OCI-M2 (cell line): Measurements from ENCODE around the gene SLC2A11.
"Not testable (repeated sequence)": the region's sequence is repeated elsewhere in the genome, so short reads cannot be mapped to it uniquely, and the experiment has no call there.

Source experiments
- DNase-seq: peaks from one replicate; lab custom pipeline; 2025; ENCODE audit not compliant: unreplicated experiment; lab: John Stamatoyannopoulos, UW

Gene SLC2A11

DNA sequence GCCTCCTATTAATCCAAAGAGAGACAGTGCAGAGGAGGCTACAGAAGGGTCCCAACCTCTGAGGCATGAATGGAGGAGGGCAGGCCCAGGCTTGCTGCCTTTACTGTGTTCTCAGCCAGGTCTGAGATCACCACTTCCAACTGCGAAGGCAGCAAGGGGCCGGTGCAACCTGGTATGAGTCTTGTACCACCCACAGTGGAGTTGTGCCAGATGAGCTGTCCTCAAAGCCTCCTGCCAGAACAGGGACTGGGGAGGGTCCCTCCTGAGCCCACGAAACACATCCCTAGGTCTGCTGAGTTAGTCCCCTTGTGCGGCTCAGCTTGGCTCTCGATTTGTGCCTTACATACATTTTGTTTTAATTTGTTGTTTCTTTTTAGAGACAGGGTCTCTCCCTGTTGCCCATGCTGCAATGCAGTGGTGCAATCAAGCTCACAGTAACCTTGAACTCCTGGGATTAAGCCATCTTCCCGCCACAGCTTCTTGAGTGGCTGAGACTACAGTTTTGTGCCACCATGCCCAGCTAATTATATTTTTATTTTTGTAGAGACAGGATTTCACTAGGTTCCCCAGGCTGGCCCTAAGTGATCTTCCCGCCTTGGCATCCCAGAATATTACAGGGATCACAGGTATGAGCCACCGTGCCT is 45.8 kb downstream of the SLC2A11 start:
- DNase-seq, result no peak

DNA sequence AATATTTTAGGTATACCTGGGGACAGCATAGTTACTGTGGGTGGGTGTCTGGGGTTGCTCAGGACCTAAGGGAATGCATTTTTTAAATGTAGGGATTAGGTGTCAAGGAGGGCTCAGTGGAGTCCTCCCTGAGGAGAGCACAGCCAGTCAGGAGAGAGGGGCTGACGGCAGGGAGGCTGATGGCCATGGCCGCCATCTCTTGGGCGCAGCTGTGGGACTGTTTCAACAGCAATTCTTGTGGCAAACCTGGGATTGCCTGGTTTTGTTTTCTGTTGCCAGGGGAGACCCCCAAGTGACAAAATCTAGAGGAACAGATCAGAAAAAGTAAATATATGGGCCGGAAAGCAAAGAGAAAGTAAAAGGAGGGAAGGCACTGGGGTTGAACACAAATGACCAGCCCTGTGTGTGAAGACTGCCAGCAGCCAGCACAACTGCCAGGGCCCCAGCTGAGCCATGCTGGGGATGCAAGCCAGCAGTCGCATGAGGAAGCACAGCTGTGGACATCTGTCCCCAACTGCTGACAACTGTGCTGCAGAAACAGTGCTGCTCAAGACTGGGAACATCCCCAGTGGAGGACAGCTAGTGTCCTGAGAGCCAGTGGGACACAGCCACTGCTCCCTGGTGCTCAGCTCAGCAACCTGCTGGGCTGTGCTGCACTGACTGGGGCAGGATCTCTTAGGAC is 47.0 kb downstream of the SLC2A11 start:
- DNase-seq, result no peak

DNA sequence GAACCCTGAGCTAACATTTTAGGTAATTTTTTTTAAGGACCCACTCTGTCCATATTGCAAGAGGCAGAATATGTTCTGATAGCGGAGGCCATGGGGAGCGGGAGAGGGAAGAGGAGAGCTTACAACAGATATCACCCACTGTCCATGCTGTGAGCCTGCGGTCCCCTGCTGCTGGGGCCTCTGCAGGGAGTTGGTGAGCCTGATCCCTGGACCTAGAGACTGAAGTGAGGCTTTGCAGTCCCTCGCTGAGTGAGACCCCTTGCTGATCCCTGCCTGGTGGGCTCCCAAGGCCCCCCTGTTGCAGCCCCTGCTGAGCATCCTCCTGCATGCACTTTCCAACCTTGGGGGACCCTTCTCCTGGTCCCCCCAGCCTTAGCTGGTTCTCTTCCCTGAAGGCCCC is 49.0 kb downstream of the SLC2A11 start:
- DNase-seq, result no peak

DNA sequence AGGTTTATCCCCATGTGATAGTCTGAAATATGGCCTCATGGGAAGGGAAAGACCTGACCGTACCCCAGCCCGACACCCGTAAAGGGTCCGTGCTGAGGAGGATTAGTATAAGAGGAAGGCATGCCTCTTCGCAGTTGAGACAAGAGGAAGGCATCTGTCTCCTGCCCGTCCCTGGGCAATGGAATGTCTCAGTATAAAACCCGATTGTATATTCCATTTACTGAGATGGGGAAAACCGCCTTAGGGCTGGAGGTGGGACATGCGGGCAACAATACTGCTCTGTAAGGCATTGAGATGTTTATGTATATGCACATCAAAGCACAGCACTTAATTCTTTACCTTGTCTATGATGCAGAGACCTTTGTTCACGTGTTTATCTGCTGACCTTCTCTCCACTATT is 49.7 kb downstream of the SLC2A11 start:
- DNase-seq, result not testable (repeated sequence)

DNA sequence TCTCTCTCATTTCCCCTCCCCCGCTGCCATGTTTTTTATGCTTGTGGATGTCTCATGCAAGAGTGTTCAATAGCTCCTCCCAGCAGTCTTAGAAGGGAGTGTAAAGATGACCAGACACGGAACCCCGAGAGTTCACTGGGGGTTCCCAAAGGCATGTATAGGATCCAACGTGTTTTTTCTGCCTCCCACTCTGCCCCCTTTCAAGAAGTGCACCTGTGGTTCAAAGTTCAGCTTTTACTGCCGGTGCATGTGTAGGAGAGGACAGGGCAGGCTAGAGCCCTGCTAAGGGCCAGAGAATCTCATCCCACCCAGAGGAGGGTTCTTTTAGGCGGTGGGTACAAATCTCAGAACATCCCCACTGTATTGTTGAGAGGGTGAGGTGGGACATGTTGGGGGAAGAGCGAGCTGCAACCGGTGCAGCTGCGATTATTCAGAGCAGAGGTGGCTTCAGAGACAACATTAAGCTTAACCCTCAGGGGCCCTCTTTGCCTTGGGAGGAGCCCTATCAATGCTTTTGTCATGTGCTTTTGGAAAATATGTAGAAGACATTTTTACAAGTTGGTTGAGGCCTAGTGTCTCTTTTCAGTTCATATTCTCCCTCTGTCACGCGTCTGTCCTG is 51.0 kb downstream of the SLC2A11 start:
- no peak for DNase-seq

DNA sequence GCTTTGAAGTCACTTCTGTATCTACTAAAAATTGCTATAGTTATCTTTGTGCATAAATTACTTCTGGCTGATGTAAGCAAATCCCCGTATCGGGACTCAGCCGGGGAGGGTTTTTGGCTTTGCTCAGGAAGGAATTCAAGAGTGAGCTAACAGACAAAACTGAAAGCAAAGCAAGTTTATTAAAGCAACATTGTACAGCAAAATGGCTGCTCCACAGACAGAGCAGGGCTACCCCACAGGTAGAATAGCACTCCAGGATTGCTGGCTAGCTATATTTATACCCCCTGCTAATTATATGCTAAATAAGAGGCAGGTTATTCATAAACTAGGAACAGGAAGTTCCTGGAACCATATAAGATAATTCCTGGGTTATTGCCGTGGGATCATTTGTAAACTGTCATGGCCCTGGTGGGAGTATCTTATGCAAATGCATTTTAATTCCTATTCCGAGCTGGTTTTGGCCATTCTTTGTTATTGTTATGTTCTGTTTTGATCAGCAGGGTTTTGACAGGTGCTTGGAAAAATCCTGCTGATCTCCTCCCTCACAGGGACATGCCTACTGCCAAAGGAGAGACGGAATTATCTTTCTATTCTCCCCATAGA is 51.7 kb downstream of the SLC2A11 start:
- no peak for DNase-seq

DNA sequence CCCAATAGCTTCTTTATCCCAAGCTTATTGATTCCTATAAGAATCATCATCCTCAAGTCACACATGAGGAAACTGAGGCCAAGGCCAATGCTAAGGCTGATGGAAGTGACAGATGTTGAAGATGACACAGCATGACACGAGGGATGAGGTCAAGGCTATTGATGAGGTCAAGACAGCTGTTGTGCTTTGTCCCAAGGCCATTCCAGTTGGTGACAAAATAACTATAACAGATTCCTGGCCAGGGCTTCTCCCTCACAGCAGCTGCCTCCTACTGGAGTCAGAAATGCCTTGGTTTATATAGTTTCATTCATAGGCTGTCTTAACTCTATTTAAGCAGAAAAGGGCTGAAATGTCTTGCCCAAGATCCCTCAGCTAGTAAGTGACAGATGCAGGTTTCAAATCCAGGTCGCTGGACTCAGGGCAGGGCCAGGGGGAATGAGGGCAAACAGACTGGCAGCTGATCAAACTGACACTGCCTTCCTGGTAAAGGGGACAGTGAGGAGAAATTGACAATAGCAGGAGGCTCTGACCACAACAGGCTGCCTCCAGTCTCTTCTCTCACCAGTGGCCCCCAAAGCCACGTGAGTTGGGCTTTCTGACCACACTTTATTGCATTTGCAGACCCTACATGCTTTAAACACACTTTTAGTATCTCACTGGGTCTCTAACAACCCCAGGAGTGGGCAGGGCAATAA is 53.0 kb downstream of the SLC2A11 start:
- no peak for DNase-seq

DNA sequence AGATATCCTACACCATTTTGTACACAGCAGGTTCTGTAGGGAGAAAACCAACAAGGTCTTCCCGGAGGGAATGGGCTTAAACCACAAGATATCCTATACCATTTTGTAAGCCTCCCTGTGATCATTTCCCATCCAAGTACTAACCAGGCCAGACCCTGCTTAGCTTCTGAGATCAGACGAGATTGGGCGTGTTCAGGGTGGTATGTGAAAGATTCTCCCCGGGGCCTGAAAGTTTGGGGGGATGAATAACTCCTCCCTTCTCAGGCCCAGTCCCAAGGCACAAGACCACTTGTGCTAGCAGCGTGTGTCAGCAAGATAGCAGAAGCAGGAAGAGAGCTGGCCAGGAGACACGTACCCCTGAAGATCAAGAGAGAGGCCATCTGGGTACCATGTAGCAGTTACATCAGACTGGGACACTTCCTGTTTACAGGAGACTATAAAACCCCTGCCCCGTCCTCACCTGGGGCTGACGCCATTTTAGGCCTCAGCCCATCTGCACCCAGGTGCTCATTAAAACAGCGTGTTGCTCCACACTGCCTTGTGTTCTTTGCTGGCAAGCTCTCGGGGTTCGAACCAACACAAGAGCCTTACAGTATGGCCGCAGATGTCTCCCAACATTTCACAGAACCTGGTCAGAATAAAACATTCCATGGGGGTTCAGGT is 53.8 kb downstream of the SLC2A11 start:
- no peak for DNase-seq

DNA sequence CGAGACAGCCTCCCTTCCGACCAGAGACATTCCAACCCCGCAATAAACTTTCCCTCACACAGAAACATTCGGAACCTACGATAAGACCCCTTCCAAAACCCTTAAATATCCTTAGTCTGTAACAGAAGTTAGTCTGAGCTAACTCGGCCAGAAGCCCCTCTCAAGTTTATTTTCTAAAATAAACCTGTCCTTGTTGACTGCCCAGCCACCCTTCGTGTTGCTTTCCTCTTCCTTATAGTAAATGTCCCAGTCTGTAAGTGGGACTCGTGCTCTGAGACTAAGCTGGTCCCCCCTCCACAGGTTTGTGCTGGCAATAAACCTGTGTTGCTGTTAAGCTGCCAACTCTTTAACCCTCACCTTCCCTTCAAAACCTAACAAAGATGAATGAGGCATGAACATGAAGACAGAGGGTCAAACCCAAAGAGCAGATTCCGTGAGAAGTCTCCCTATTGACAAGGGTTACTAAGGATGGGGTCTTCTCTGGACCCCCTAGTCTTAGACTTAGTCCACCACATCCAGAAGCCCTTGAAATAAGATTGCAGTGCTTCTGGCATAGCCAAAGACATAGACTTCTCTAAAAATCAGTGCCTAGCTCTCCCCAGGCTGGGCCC is 54.7 kb downstream of the SLC2A11 start:
- no peak for DNase-seq

DNA sequence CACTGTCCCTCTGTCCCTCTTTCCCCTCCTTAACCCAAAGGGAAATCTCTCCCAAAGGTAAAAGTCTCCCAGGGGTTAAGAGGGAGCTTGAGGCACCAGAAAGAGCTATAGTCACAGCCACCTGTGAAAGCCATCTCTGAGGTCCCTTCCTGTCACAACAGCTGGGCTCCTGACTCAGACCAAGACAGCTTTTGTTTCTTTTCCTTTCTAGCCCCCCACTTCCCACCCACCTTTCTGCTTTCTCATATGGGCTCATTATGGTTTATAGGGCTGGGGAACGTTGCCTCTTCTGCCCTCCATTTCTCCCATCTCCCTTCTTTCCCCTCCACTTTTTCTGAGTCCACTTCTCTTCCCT is 55.6 kb downstream of the SLC2A11 start:
- no peak for DNase-seq

DNA sequence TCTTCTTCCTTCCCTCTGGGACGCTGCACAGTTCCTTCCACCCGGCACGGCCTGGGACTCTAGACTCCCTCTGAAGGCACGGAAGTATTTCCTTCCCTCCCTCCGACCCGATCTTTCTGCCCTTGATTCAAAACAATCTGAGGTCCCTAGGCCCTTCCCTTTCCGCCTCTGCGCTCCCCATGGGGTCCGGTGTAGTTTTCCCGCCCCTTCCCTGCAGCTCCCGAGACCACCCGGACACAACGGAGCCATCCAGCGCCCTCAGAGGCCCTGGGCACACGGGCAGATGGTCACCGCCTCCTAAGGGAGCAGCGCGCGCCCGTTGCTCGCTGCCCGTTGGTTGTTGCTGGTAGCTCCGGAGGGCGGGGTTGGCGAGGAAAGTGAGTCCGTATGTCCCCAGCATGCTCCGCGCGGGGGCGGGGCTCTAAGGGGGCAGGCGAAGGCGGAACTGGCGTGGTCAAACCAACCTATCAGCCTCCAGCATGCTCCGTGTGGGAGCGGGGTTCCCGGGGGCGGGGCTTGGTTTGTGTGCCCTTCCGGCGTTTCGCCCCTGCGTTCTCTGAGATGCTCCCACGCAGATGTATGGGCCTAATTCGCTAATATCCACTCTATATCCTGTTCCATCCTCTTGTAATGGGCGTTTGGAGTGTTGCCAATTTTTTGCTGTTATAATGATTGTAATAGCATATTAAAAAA is 56.1 kb downstream of the SLC2A11 start:
- DNase-seq, result peak; percentile 81

DNA sequence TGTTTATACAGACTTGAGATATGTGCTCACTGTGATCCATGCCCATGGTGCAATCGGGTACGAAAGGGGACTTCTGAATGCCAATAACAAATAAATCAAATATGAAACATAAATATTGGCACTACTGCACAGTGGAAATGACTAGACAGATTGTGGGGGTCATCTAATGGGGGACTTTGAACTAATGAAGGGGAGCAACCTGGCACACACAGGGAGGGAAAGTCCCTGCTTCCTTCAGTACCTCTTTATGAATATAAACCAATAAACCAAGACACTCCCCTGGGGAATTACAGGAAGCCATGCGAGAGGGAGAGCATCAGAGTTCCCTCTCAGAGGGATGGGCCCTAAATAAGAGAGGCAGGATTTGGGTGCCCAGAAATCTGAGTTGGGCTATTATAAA is 57.6 kb downstream of the SLC2A11 start:
- DNase-seq, result no peak

DNA sequence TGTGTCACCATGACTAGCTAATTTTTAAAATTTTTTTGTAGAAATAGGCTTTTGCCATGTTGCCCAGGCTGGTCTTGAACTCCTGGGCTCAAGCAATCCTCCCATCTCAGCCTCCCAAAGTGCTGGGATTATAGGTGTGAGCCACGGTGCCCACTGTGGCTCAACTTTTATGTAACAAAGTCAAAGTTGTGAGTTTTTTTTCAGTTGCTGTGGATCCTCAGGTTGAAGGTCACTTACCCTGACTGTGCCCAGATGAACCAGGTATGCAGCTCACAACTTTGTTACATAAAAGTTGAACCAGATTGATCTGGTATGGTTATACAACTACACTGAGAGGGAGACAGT is 62.6 kb downstream of the SLC2A11 start:
- DNase-seq, result not testable (repeated sequence)

DNA sequence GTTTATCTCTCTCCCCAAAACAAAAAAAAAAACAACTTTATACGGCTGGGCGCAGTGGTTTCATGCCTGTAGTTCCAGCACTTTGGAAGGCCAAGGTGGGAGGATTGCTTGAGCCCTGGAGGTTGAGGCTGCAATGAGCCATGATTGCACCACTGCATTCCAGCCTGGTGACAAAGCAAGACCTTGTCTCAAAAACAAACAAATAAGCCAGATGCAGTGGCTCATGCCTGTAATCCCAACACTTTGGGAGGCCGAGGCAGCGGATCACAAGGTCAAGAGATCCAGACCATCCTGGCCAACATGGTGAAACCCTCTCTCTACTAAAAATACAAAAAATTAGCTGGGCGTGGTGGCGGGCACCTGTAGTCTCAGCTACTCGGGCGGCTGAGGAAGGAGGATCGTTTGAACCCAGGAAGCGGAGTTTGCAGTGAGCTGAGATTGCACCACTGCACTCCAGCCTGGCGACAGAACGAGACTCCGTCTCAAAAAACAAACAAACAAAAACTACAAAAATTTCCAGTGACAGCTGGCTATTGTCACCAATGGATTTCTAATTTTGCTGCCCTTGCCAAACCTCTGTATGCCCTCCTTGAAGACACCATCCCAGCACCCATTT is 64.0 kb downstream of the SLC2A11 start:
- not testable (repeated sequence) for DNase-seq

DNA sequence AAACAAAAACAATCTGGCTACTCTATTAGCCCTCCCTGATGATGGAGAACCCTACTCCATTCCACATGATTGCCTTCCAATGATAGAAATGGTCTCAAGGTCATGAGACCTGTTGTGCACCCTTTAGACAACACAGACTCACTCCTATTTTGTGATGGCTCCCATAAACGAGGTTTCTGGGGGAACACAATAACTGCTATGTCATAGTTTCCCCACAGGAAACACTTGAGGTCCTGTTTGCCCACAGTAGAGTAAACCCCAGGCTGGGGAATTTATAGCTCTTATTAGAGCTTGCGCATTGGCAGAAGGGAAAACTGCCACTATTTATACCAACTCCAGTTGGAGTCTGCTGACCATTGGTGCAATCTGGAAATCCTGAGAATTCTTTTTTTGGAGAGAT is 65.2 kb downstream of the SLC2A11 start:
- DNase-seq, result no peak

DNA sequence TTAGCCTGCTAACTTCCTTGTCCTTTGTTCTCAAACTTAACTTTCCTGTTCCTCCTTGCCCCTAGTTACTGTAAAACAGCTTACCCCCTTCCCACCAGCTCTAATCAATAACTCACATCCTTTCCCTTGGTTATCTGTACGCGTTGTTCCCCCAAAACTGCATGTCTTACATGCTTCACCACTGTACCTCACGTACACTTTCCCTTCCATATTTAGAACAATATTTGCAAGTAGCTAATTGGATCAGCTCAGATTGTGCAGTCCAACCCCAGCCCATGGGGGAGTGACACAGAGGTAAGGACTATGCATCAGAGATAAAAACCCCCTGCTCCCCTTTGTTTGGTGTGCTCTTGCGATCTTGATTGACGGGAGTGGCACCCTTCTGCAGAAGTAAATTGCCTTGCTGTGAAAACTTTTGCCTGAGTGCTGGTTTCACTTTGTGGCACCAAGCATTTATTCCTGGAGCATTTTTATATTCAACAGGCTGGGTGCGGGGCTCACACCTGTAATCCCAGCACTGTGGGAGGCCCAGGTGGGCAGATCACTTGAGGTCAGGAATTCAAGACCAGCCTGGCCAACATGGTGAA is 67.4 kb downstream of the SLC2A11 start:
- DNase-seq, result no peak

DNA sequence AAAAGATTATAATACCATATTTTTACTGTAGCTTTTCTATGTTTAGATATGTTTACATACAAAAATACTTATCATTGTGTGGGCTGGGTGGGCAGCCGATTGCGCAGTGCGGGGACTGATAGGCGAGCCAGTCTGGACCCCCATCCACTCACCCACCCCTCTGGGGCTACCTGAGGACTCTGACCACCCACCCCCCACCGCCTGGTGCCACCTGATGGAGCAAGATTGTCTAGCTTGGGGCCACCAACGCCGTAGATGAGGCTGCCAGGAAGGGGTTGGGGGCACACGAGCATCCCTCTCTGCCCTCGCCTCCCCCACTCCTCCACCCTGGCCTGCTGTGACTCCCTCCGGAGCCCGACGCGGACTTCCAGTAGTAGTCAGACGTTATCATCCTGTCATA is 68.9 kb downstream of the SLC2A11 start:
- no peak for DNase-seq
